Immature natural killer cell (primary cell): ENCODE results near the gene C10orf120. TPM values are rescaled to one million over a fixed set of nuclear protein-coding genes. Genes with fewer than 3 reads are reported as not detected.

Source experiments
- DNase-seq, 3 donors: peaks; one replicate each; pipeline ENCODE4 v3.0.0; 2022; ENCODE audit warnings: mixed read lengths in 1 of 3
- H3K27ac Mint-ChIP-seq, 6 donors: one replicate each; pipeline ENCODE4 v1.8.0; 2020; ENCODE audit warnings: mixed read lengths in 6 of 6, mild to moderate bottlenecking in 5 of 6, inconsistent platforms in 4 of 6, moderate library complexity in 3 of 6
- H3K27me3 Mint-ChIP-seq, 3 donors: one replicate each; pipeline ENCODE4 v1.8.0; 2020 to 2021; ENCODE audit warnings: low read depth in 3 of 3, mild to moderate bottlenecking in 3 of 3, mixed read lengths in 3 of 3, moderate library complexity in 3 of 3, inconsistent platforms in 1 of 3
- H3K36me3 Mint-ChIP-seq, 3 donors: one replicate each; pipeline ENCODE4 v1.8.0; 2020; ENCODE audit warnings: mixed read lengths in 3 of 3, inconsistent platforms in 2 of 3, mild to moderate bottlenecking in 2 of 3
- H3K4me1 Mint-ChIP-seq, 2 donors: one replicate each; pipeline ENCODE4 v1.8.0; 2020; ENCODE audit warnings: inconsistent platforms in 2 of 2, mild to moderate bottlenecking in 2 of 2, mixed read lengths in 2 of 2, moderate library complexity in 1 of 2
- H3K4me3 Mint-ChIP-seq, 5 donors: one replicate each; pipeline ENCODE4 v1.8.0; 2020; ENCODE audit warnings: mild to moderate bottlenecking in 5 of 5, mixed read lengths in 5 of 5, inconsistent platforms in 3 of 5, moderate library complexity in 3 of 5
- H3K9me3 Mint-ChIP-seq, 6 donors: one replicate each; pipeline ENCODE4 v1.8.0; 2020; ENCODE audit warnings: mild to moderate bottlenecking in 6 of 6, mixed read lengths in 6 of 6, inconsistent platforms in 4 of 6, moderate library complexity in 3 of 6
- polyA plus RNA-seq, 3 donors: library from polyadenylated mRNA; unstranded; fragments of 300-500 nt; fragmentation: Illumina TruSeq; gene quantifications; one replicate each; pipeline ENCODE4 v1.2.3, GENCODE V29; 2021

Gene C10orf120
- polyA plus RNA-seq, 3 donors from 2014 or later, result not detected

- Mint-ChIP-seq H3K4me1 (no peaks in the 10 kb centered on the region), H3K4me3 (no peak overlapping the region), H3K27me3 (peaks cover 0 to 3% (median under 1%) of the 10 kb centered on the region in 3 donors), H3K27ac (no peak overlapping the region), H3K36me3 (no peaks in the 10 kb centered on the region), H3K9me3 (no peaks in the 10 kb centered on the region)
- no peak for DNase-seq
Measured at GRCh38 chr10:122716025-122716424, 16.4 kb upstream of the C10orf120 start.

- H3K36me3 Mint-ChIP-seq, result no peaks in the 10 kb centered on the region
- no peaks in the 10 kb centered on the region for H3K9me3 Mint-ChIP-seq
- H3K27ac Mint-ChIP-seq, result no peak overlapping the region
- no peaks in the 10 kb centered on the region for H3K4me1 Mint-ChIP-seq
- no peak overlapping the region for H3K4me3 Mint-ChIP-seq
- DNase-seq, result no peak
- H3K27me3 Mint-ChIP-seq, result peaks cover 0 to 3% (median 0%) of the 10 kb centered on the region in 3 donors
Measured at GRCh38 chr10:122715576-122715975, 15.9 kb upstream of the C10orf120 start.

- H3K27ac Mint-ChIP-seq, result no peak overlapping the region
- no peak for DNase-seq
- no peaks in the 10 kb centered on the region for H3K36me3 Mint-ChIP-seq
- no peaks in the 10 kb centered on the region for H3K9me3 Mint-ChIP-seq
- H3K4me1 Mint-ChIP-seq, result no peaks in the 10 kb centered on the region
- H3K4me3 Mint-ChIP-seq, result no peak overlapping the region
- peaks cover 5 to 7% (median 6%) of the 10 kb centered on the region in 3 donors for H3K27me3 Mint-ChIP-seq
Measured at GRCh38 chr10:122713091-122713885, 13.6 kb upstream of the C10orf120 start.

GRCh38 chr10:122710576-122710975, 10.9 kb upstream of the C10orf120 start:
- Mint-ChIP-seq H3K4me3 (no peak overlapping the region), H3K9me3 (no peaks in the 10 kb centered on the region), H3K36me3 (no peaks in the 10 kb centered on the region), H3K4me1 (peaks cover 0 to 2% of the 10 kb centered on the region in 2 donors), H3K27ac (no peak overlapping the region), H3K27me3 (peaks cover 3 to 8% (median 6%) of the 10 kb centered on the region in 3 donors)
- no peak for DNase-seq

GRCh38 chr10:122709971-122710370, 10.3 kb upstream of the C10orf120 start:
- Mint-ChIP-seq H3K36me3 (no peaks in the 10 kb centered on the region), H3K27ac (no peak overlapping the region), H3K9me3 (no peaks in the 10 kb centered on the region), H3K4me3 (no peak overlapping the region), H3K4me1 (peaks cover 0 to 2% of the 10 kb centered on the region in 2 donors), H3K27me3 (peaks cover 2 to 8% (median 6%) of the 10 kb centered on the region in 3 donors)
- no peak for DNase-seq

- no peaks in the 10 kb centered on the region for H3K36me3 Mint-ChIP-seq
- peaks cover 2 to 8% (median 6%) of the 10 kb centered on the region in 3 donors for H3K27me3 Mint-ChIP-seq
Measured at GRCh38 chr10:122707535-122707934, 7.9 kb upstream of the C10orf120 start.

GRCh38 chr10:122706947-122707346, 7.3 kb upstream of the C10orf120 start:
- H3K4me1 Mint-ChIP-seq, result peaks cover 0 to 2% of the 10 kb centered on the region in 2 donors
- peaks cover 2 to 8% (median 6%) of the 10 kb centered on the region in 3 donors for H3K27me3 Mint-ChIP-seq
- no peak for DNase-seq
- no peaks in the 10 kb centered on the region for H3K9me3 Mint-ChIP-seq
- no peaks in the 10 kb centered on the region for H3K36me3 Mint-ChIP-seq
- no peak overlapping the region for H3K4me3 Mint-ChIP-seq
- no peak overlapping the region for H3K27ac Mint-ChIP-seq

More at GRCh38 chr10:122707535-122707934, 7.9 kb upstream of the C10orf120 start:
- no peak for DNase-seq
- Mint-ChIP-seq H3K4me3 (no peak overlapping the region), H3K9me3 (no peaks in the 10 kb centered on the region), H3K4me1 (peaks cover 0 to 2% of the 10 kb centered on the region in 2 donors), H3K27ac (no peak overlapping the region)

- peaks cover 0 to 2% of the 10 kb centered on the region in 2 donors for H3K4me1 Mint-ChIP-seq
- H3K27ac Mint-ChIP-seq, result no peak overlapping the region
- DNase-seq, result no peak
- no peaks in the 10 kb centered on the region for H3K36me3 Mint-ChIP-seq
- no peaks in the 10 kb centered on the region for H3K9me3 Mint-ChIP-seq
- H3K27me3 Mint-ChIP-seq, result peaks cover 2 to 8% (median 6%) of the 10 kb centered on the region in 3 donors
- no peak overlapping the region for H3K4me3 Mint-ChIP-seq
Measured at GRCh38 chr10:122706467-122706866, 6.8 kb upstream of the C10orf120 start.

GRCh38 chr10:122703483-122704448, 4.1 kb upstream of the C10orf120 start:
- Mint-ChIP-seq H3K4me1 (peaks cover 0 to 2% of the 10 kb centered on the region in 2 donors), H3K9me3 (no peaks in the 10 kb centered on the region), H3K36me3 (no peaks in the 10 kb centered on the region), H3K4me3 (no peak overlapping the region), H3K27me3 (peaks cover 0 to 1% (median 0%) of the 10 kb centered on the region in 3 donors), H3K27ac (no peak overlapping the region)
- DNase-seq, result peak; percentile 4 to 19 (median 15)

- no peaks in the 10 kb centered on the region for H3K9me3 Mint-ChIP-seq
- H3K4me3 Mint-ChIP-seq, result no peak overlapping the region
- DNase-seq, result no peak
- no peaks in the 10 kb centered on the region for H3K4me1 Mint-ChIP-seq
- no peak overlapping the region for H3K27ac Mint-ChIP-seq
- peaks cover 0 to 3% (median 2%) of the 10 kb centered on the region in 3 donors for H3K27me3 Mint-ChIP-seq
- H3K36me3 Mint-ChIP-seq, result no peaks in the 10 kb centered on the region
Measured at GRCh38 chr10:122702275-122702674, 2.6 kb upstream of the C10orf120 start.

- Mint-ChIP-seq H3K4me3 (no peak overlapping the region), H3K27ac (no peak overlapping the region)
Measured at GRCh38 chr10:122701652-122702051, 2.0 kb upstream of the C10orf120 start.

GRCh38 chr10:122696687-122697086, 3.0 kb downstream of the C10orf120 start:
- peaks cover 1 to 4% (median 2%) of the 10 kb centered on the region in 3 donors for H3K27me3 Mint-ChIP-seq
- no peak for DNase-seq
- H3K27ac Mint-ChIP-seq, result no peak overlapping the region
- H3K4me1 Mint-ChIP-seq, result no peaks in the 10 kb centered on the region
- H3K9me3 Mint-ChIP-seq, result no peaks in the 10 kb centered on the region
- H3K36me3 Mint-ChIP-seq, result no peaks in the 10 kb centered on the region
- H3K4me3 Mint-ChIP-seq, result no peak overlapping the region

More at GRCh38 chr10:122701652-122702051, 2.0 kb upstream of the C10orf120 start:
- peaks cover 2 to 3% (median 2%) of the 10 kb centered on the region in 3 donors for H3K27me3 Mint-ChIP-seq
- no peak for DNase-seq
- H3K9me3 Mint-ChIP-seq, result no peaks in the 10 kb centered on the region
- no peaks in the 10 kb centered on the region for H3K4me1 Mint-ChIP-seq
- no peaks in the 10 kb centered on the region for H3K36me3 Mint-ChIP-seq

GRCh38 chr10:122692744-122693143, 6.9 kb downstream of the C10orf120 start:
- no peaks in the 10 kb centered on the region for H3K36me3 Mint-ChIP-seq

More at GRCh38 chr10:122692744-122693143, 6.9 kb downstream of the C10orf120 start:
- no peak for DNase-seq
- H3K27ac Mint-ChIP-seq, result no peak overlapping the region
- H3K9me3 Mint-ChIP-seq, result no peaks in the 10 kb centered on the region
- H3K27me3 Mint-ChIP-seq, result peaks cover 0 to 10% (median 4%) of the 10 kb centered on the region in 3 donors
- H3K4me3 Mint-ChIP-seq, result no peak overlapping the region
- H3K4me1 Mint-ChIP-seq, result no peaks in the 10 kb centered on the region
